Kidney (tissue), 14 donors: ENCODE results near the gene ZBTB8A. TPM values are rescaled to one million over a fixed set of nuclear protein-coding genes. Genes with fewer than 3 reads are reported as not detected.

ENCODE experiments used
- DNase-seq, 5 donors: peaks; one replicate each; pipeline ENCODE4 v3.0.0-alpha.2; 2013 to 2020
- FAIRE-seq: peaks from 2 replicates; lab custom pipeline; 2012; peaks lifted over from hg19 to GRCh38; lab: Jason Lieb, UNC
- H3K27ac ChIP-seq, 2 donors: one replicate each; pipeline ENCODE4 v1.7.0; 2013; ENCODE audit warnings: low read depth in 2 of 2, low read length in 2 of 2, inconsistent platforms in 1 of 2
- H3K27me3 ChIP-seq: one replicate; pipeline ENCODE4 v1.7.1; 2013; ENCODE audit warnings: low read length, inconsistent platforms; ENCODE audit not compliant: control insufficient read depth, insufficient read depth
- H3K36me3 ChIP-seq, 3 donors: one replicate each; pipeline versions ENCODE4 v1.7.0 to v1.7.1; 2013; ENCODE audit warnings: low read length in 3 of 3, control low read depth in 1 of 3, inconsistent platforms in 1 of 3; ENCODE audit not compliant: insufficient read depth in 3 of 3, control insufficient read depth in 2 of 3
- H3K4me1 ChIP-seq, 3 donors: one replicate each; pipeline versions ENCODE4 v1.7.0 to v1.7.1; 2013; ENCODE audit warnings: low read length in 3 of 3, inconsistent platforms in 1 of 3, low read depth in 1 of 3; ENCODE audit not compliant: control insufficient read depth in 2 of 3, insufficient read depth in 2 of 3
- H3K4me3 ChIP-seq, 3 donors: one replicate each; pipeline versions ENCODE4 v1.7.0 to v1.8.1; 2013; ENCODE audit warnings: low read length in 3 of 3, control low read depth in 1 of 3, inconsistent platforms in 1 of 3
- H3K9ac ChIP-seq, 3 donors: one replicate each; pipeline versions ENCODE4 v1.7.0 to v1.7.1; 2013; ENCODE audit warnings: low read length in 3 of 3, control low read depth in 1 of 3, inconsistent platforms in 1 of 3
- H3K9me3 ChIP-seq, 3 donors: one replicate each; pipeline versions ENCODE4 v1.7.0 to v1.7.1; 2013; ENCODE audit warnings: low read length in 3 of 3, control low read depth in 1 of 3, inconsistent platforms in 1 of 3; ENCODE audit not compliant: control insufficient read depth in 2 of 3, insufficient read depth in 1 of 3
- intact Hi-C: fragments of 100-400 bp; cut with DNase I; formaldehyde crosslinking; loops from one replicate; pipeline ENCODE4 v1.11.1; 2022
- polyA plus RNA-seq: library from polyadenylated mRNA; stranded (reverse); fragments of 350-450 nt; fragmentation: Illumina TruSeq; extraction: RNeasy Lipid Tissue Mini Kit (QIAGEN cat#74804); gene quantifications from one replicate; pipeline ENCODE4 v1.2.3, GENCODE V29; 2014; ENCODE audit warnings: low read depth, low replicate concordance; ENCODE audit not compliant: insufficient read depth
- total RNA-seq: library from RNA; stranded (reverse); fragmentation: NEBNext Ultra II Directional; extraction: Animal tissue kit (Norgen Biotek cat#: 25700); gene quantifications from one replicate; pipeline ENCODE4 v1.2.1, GENCODE V29; 2021
- TF ChIP-seq, protein P1 (sequence below): IDR thresholded peaks from 3 replicates; pipeline ENCODE4 v1.5.1; 2012; ENCODE audit warnings: mild to moderate bottlenecking, moderate library complexity, borderline replicate concordance; ENCODE audit not compliant: insufficient read depth; ENCODE audit errors: extremely low read depth
- donor health status: control.
- donor health status: control.
- donor health status: control.
- donor health status: control.
- donor health status: control.
- donor health status: DM: yes; HTN: yes; CAD: no.
- donor health status: Normal renal cell carcinoma (clear cell type).

Gene ZBTB8A
- total and polyA plus RNA-seq, 2 donors from 2014 or later: 1.8 to 10.4 TPM

DNA sequence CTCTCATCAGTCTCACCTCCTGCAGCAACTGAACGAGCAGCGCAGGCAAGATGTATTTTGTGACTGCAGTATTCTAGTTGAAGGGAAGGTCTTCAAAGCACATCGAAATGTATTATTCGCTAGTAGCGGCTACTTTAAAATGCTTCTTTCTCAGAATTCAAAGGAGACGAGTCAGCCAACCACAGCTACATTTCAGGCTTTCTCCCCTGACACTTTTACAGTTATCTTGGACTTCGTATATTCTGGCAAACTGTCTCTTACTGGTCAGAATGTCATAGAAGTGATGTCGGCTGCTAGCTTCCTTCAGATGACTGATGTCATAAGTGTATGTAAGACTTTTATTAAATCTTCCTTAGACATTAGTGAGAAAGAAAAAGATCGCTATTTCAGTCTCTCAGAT is 53.7 kb downstream of the ZBTB8A start:
- no peak overlapping the region for H3K9ac ChIP-seq
- DNase-seq (no peak), FAIRE-seq (no peak)
- H3K36me3 ChIP-seq: peaks cover 0 to 5% (median 3%) of the 10 kb centered on the region in 3 donors
- no peak overlapping the region for H3K4me3 ChIP-seq
- TF ChIP-seq, protein P1, sequence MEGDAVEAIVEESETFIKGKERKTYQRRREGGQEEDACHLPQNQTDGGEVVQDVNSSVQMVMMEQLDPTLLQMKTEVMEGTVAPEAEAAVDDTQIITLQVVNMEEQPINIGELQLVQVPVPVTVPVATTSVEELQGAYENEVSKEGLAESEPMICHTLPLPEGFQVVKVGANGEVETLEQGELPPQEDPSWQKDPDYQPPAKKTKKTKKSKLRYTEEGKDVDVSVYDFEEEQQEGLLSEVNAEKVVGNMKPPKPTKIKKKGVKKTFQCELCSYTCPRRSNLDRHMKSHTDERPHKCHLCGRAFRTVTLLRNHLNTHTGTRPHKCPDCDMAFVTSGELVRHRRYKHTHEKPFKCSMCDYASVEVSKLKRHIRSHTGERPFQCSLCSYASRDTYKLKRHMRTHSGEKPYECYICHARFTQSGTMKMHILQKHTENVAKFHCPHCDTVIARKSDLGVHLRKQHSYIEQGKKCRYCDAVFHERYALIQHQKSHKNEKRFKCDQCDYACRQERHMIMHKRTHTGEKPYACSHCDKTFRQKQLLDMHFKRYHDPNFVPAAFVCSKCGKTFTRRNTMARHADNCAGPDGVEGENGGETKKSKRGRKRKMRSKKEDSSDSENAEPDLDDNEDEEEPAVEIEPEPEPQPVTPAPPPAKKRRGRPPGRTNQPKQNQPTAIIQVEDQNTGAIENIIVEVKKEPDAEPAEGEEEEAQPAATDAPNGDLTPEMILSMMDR: no peak
- no peaks in the 10 kb centered on the region for H3K9me3 ChIP-seq
- no peak overlapping the region for H3K27ac ChIP-seq
- intact Hi-C loops: no loop called here
- H3K4me1 ChIP-seq: no peaks in the 10 kb centered on the region
- H3K27me3 ChIP-seq: no peaks in the 10 kb centered on the region

DNA sequence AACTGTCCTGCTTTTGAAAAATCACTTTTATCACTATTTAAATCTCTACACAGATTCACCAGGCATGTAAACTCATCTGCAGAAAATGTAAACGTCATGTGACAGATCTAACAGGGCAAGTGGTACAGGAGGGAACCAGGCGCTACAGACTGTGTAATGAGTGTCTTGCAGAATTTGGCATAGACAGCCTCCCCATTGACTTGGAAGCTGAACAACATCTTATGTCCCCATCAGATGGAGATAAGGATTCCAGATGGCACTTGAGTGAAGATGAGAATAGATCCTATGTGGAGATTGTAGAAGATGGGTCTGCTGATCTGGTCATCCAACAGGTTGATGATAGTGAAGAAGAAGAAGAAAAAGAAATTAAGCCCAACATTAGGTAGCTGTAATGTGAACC is 60.8 kb downstream of the ZBTB8A start:
- no peaks in the 10 kb centered on the region for H3K9me3 ChIP-seq
- H3K27ac ChIP-seq: no peak overlapping the region
- no peak overlapping the region for H3K9ac ChIP-seq
- DNase-seq: no peak
- TF ChIP-seq, protein P1: no peak
- no peaks in the 10 kb centered on the region for H3K36me3 ChIP-seq
- H3K4me3 ChIP-seq: no peak overlapping the region
- intact Hi-C loops: no loop called here
- FAIRE-seq: no peak
- no peaks in the 10 kb centered on the region for H3K27me3 ChIP-seq
- no peaks in the 10 kb centered on the region for H3K4me1 ChIP-seq

DNA sequence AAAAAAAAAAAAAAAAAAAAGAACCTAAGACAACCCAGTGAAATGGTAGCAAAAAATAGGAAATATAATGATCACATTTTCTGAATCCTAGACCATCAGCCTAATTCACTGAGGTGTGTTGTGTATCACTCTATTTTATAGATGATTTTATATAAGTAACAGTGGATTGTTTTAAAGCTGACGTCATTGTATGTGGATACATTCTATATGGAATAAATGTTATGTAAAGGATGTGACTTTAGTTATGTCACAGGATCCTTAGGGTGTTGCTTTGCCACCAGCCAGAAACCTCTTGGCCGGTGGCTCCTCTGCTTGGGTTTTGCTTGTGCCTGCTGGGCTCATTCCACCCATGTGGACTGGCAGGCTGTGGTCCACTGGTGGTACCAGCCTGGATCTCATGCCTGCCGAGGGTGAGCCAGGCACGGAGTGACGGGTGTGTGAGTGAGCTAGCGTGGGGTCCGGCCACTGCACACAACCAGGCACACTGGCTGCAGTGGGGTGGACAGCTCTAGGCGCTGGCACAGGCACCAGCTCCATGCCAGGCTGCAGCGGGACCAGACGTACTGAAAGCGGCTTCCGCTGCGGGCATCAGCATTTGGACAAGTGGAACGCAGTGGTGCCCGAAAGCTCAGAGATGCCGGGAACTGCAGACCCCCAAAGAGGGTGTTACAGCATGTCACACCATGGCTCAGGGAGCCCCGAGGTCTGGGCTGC is 66.6 kb downstream of the ZBTB8A start:
- FAIRE-seq (no peak), DNase-seq (no peak)
- no peaks in the 10 kb centered on the region for H3K9me3 ChIP-seq
- H3K36me3 ChIP-seq: no peaks in the 10 kb centered on the region
- H3K27me3 ChIP-seq: no peaks in the 10 kb centered on the region
- H3K4me1 ChIP-seq: no peaks in the 10 kb centered on the region
- no peak overlapping the region for H3K27ac ChIP-seq
- intact Hi-C loops: no loop called here
- no peak overlapping the region for H3K4me3 ChIP-seq
- no peak overlapping the region for H3K9ac ChIP-seq
- TF ChIP-seq, protein P1: no peak
